Activated T-helper 1 cell treated with anti-CD3 and anti-CD28 coated beads, Interleukin-2, amount 50 U/mL, for 16 hours (primary cell): Measurements from ENCODE around the gene MKRN2OS.

Source experiments
- DNase-seq, 2 donors: peaks; one replicate each; pipeline ENCODE4 v3.0.0-alpha.2; 2020; ENCODE audit warnings: low read depth in 1 of 2, low spot score in 1 of 2

The MKRN2OS gene, protein sequence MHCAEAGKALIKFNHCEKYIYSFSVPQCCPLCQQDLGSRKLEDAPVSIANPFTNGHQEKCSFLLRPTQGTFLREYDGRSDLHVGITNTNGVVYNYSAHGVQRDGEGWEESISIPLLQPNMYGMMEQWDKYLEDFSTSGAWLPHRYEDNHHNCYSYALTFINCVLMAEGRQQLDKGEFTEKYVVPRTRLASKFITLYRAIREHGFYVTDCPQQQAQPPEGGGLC

DNA sequence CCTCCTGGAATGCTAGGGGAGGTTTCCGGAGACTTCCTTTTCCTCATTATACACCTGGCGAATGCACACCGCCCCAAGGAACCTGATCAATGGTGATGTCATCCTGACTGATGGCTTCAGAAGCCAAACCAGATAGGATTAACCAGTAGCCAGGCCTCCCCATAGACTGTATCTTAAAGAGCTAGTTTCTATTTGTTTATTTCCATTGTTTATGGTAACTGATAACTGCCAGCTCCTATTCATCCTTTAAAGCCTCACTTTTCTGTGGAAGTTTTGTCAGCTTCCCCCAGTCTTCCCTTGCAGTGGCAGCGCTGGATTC lies at the start of gene MKRN2OS:
TSS of gene MKRN2OS (minus strand) at position 27 of the 319 bp plus-strand sequence. CDS start 35 bp downstream, outside the sequence.
- no peak for DNase-seq

DNA sequence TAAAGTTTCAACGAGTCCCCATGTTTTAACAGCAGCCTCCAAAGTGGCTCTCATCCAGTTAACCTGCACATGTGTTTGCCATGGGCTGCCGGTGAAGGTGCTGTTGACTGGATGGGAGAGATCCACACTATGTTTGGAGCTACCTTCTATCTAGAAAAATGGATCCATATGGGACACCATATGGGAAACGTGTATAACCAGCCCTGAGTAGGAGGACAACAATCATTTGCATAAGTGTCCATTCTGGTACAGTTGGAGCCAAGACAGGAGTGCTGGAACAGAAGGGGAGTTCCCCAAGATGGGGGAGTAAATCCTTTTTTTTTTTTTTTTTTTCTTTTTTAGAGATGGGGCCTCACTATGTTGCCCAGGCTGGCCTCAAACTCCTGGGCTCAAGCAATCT lies 48.2 kb upstream of the MKRN2OS start:
- no peak for DNase-seq

DNA sequence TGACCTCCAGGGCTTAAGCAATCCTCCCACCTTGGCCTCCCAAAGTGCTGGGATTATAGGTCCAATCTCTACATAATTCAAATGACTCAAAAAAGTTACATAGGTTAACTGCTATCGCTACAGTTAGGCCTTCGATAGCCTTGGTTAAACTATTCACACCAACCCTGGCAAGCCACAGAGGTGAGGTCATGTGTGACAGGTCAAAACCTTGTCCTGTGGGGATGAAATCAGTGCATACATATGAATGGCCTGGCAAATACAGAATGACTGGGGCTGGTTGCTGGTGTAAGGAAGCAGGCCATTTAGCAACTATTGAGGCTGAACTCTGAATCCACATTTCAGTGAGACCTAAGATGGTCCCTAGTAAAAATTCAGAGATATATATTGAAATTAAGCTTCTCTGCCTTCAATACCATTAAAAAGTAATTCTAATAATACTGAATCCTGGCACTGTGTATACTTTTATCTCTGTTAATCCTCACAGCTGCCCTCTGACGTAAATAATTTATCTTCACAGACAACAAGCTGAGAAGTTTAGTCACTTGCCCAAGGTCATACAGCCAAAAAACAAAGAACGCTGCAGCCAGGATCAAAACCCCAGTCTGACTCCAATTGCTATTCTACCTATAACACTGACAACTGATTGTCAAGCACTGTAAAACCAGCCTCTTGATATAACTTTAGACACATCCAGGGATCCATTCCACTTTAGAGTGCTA lies 46.9 kb upstream of the MKRN2OS start:
- DNase-seq = no peak

DNA sequence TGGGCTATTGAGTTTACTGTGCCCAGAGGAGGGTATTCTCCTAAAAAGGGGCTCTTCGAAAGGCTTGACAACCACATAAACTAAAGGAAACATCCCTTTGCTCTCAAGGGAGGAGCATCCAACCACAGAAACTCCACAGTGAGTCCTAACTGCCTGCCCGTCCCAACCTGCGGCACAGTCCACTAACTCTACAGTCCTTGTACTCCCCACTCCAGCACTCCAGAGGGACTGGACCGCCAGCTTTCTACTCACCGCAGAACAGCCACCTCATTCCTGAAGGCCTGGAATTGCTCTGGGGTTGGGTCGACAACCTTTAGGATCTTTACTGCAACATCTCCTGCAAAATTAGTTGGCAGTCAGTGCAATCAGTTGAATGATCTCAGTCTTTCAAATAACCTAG lies 46.2 kb upstream of the MKRN2OS start:
- DNase-seq = no peak

DNA sequence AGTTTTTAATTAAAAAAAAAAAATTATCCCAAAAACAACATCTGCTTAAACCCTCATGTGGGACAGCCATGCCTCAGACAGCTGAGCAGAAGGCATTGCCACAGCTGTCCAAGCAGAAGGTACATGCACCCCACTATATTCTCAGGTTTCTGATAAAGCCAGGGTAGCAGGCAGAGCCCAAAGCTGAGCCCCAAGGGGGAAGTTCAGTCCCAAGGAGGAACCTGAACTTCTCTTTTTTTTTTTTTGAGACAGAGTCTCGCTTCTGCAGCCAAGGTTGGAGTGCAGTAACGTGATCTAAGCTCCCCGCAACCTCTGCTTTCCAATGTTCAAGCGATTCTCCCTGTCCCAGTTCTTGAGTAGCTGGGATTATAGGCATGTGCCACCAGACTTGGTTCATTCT lies 44.8 kb upstream of the MKRN2OS start:
- DNase-seq = no peak

DNA sequence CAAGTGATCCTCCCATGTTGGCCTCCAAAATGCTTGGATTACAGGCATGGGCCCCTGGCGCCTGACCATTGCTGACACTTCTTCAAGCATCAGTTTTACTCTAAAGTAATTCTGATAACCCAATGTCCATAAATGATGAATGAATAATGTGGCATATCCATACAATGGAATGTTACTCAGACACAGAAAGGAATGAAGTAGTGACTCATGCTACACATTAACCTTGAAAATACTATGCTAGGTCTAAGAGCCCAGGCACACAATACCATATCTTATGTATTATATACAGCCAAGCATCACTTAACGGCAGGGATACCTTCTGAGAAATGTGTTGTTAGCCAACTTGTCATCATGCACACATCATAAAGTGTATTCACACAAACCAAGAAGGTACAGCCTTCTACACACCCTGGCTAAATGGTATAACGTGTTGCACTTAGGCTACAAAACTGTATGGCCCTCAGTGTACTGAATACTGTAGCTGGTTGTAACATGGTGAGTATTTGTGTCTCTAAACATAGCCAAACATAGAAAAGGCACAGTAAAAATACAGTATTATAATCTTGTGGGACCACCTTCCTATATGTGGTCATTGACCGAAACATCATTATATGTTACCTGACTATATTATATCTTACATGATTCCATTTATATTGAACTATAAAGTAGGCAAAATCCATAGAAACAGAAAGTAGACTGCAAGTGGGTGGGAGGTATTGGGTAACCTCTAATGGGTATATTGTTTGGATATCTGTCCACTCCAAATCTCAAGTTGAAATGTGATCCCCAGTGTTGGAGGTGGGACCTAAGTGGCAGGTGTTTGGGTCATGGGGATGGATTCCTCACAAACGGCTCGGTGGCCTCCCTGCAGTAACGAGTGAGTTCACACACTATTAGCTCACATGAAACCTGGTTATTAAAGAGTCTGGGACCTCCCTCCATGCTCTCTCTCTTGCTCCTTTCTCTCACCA lies 43.0 kb upstream of the MKRN2OS start:
- DNase-seq = no peak

DNA sequence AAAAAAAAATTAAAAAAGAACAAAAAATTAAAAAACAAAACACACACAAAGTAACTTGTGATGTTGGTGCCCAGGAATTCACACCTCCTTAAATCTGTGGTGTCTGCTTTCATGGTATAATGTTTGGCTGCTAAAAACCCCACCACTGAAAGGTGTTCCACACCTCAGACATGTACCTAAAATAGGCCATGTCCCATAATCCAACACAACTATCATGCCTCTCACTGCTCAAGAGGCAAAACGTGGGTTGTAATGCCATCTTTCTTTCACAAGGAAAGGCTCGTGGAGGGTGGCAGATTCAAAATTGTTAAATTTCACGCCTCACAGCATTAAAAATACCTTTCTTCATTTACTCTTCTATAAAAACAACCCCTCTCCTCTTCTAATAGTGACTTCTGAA lies 41.1 kb upstream of the MKRN2OS start:
- no peak for DNase-seq

DNA sequence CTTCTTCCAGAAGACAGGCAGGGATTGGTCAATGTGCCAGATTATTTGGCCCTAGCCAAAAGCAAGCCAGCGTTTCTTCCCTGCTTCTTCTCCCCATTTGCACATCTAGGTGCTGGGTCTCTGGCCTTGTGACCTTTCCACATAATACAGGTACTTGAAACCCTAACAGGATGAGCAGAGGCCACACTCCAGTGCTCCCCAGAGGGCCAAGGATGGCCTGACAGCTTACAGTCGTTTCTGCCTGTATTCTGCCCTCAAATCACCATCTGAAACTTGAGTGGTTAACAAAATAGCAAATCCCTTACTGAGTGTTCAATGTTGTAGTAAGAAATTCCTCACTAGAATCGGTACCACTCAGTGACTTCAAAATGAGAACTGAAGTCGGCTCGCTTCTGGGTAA lies 40.7 kb upstream of the MKRN2OS start:
- no peak for DNase-seq

DNA sequence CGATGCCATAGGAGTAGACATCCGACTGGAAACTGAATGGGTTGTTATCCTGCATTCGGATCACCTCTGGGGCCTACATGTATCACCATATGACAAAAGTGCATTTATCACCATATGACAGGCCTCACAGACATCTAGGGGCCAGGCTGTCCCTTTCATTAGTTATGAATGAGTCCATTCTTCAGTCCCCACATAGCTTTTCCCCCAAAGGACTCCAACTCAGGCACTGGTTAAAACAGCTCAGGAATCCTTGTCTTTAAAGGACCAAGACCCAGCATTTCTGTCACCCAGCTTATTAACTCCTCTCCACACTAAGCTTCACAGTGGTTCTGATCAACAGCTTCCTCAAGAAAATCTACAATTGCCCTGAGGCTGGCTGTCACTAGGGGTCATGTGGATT lies 39.9 kb upstream of the MKRN2OS start:
- DNase-seq = no peak

DNA sequence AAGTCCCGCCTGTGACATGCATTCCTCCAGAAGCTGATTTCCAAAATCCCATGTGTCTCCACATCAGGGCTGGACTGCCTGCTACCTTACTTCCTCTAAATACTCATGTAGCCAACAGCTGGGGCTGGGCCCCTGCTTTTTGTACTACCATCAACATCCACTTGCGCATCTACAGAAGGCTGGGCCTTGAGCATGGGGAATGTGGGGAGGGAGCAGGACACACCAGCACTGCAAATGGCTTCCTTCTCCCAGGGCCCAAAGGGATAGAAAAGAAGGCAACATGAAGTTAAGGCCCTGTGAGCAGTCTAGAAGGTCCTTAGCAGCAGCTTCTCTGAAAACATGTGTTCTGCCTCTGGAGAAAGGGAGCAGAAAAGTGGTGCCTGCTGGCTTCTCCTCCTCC lies 38.8 kb upstream of the MKRN2OS start:
- no peak for DNase-seq

DNA sequence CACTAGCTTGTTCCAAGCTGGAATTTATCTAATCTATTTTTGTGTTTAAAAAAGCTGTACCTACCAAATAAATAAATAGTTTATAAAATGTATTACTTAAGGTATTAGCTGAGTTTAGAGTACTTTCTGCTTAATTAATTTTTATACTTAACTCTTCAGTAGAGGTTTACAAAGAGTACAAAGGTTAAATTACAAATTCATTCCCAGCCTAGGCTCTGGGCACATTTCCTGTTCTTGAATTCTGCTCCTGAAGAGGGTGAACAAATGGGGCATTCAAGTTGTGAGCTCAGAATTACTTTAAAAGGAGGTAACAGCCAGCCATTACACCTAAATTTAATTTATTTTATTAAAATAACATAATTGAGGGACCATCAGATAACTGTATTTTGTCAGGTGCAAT lies 38.0 kb upstream of the MKRN2OS start:
- no peak for DNase-seq

DNA sequence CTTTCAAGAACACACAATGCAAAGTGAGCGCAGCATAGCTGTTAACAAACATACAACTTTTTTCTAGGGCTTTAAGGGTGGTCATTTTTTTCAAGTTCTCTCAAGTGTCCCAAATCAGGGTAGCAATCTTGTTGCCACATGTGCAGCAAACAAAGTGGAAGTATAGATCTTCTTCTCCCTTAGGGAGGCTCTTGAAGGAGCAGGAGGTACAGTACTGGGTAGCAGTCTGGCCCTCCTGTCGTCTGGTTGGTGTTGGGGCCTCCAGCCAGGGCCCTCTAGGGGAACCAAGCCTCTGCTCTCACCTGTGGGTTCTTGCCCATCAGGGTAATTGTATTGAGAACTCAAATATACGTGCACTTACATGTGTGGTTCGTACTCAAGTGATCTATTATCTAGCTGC lies 37.4 kb upstream of the MKRN2OS start:
- no peak for DNase-seq

DNA sequence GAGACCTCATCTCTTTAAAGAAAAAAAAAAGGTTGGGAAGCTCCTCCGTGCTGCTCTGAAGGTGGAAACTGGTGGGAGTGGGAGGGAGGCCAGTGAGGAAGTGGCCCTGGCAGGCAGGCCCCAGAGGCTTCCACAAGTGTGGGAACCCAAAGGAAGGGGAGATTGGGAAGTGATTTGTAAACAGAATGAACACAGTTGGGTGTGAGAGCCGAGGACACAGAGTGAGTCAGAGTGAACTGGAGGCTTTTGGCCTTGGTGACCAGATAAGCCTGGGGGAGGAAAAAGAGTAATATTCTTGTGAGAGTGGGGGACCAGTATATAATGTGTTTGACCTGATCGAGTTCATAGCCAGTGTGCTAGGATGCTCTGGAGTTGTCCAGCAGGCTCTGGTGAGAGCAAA lies 34.6 kb upstream of the MKRN2OS start:
- DNase-seq = no peak

DNA sequence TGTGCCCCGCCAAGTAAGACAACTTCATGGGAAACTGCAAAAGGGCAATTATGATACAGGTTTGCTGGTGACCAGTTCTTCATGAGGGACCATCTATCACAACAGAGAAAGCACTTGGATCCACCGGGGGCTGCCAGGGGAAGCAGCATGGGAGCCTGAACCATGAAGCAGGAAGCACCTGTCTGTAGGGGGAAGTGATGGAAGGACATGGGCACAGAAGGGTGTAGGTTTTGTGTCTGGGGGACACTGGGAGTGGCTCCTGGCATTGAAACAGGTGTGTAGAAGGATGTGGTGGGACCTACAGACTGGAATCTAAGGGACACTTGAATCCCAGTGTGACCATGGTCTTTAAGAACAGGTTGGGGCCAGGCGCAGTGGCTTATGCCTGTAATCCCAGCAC lies 34.2 kb upstream of the MKRN2OS start:
- DNase-seq = no peak

DNA sequence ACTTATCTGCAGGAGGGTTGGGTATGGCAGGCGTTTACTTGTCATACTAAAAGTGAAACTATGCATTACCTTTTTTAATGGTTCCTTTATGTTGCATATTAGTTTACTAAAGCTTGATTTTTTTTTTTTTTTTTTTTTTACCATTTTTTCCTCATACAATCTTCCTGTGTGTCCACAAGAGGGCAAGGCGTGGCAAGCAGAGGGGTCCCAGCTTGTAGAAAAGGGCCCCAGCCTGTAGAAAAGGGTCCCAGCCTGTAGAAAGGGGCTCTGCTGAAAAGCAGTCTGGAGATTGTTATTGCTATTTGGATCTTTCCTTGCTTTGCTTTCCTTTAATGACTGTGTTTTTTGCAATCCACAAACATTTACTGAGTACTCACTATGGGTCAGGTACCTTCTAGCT lies 33.4 kb upstream of the MKRN2OS start:
- no peak for DNase-seq

DNA sequence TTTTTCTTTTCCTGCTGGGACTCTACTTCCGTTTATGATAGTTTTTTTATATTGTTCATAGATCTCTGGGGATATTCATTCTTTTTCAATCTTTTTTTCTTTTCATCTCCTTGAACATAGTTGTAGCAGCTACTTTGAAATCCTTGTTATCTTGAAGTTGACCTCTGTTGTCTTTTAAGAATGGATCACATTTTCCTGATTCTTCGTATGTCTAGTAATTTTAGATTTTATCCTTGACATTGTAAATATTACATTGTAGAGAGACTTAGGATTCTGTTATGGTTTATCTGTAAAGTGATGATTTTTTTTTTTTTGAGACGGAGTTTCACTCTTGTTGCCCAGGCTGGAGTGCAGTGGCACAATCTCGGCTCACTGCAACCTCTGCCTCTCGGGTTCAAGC lies 32.1 kb upstream of the MKRN2OS start:
- no peak for DNase-seq

DNA sequence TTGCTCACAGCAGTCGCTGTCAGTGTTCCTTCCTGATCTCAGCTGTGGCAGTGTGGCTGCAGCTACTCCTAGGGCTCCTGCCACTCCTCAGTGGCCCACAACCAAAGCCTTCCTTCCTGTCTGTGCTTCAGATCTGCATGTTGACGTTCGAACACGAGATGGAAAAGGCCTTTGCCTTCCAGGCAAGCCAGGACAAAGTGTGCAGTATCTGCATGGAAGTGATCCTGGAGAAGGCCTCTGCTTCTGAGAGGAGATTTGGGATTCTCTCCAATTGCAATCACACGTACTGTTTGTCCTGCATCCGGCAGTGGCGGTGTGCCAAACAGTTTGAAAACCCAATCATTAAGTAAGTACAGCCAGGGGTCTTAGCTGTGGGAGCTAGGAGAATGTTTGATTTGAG lies 29.4 kb upstream of the MKRN2OS start:
- no peak for DNase-seq

DNA sequence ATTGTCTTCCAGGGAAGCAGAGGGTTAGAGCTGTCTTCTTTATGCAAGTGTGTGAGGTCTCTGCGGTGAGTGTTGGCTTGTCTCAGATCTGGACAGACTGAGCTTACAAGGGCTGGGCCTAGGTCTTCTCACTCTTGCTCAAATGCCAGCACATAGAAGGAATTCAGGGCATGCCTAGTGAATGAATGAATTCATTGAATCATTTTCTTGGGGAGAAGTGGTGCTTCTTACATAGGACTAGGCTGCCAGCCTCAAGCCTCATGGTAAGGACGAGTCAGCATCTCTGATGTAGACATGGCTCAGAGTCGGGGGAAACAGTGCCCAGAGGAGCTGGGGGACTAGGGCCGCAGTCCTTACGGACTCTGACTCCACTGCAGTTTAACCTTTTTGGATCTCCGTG lies 28.8 kb upstream of the MKRN2OS start:
- no peak for DNase-seq

DNA sequence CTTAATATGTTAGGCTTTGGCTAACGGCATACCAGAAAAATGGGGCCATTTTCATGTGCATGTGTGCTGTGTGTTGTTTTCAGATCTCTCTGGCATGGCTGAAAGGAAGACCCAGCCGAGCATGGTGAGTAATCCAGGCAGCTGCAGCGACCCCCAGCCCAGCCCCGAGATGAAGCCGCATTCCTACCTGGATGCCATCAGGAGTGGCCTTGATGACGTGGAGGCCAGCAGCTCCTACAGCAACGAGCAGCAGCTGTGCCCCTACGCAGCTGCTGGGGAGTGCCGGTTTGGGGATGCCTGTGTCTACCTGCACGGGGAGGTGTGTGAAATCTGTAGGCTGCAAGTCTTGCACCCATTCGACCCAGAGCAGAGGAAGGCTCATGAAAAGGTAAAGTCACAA lies 26.7 kb upstream of the MKRN2OS start:
- no peak for DNase-seq

DNA sequence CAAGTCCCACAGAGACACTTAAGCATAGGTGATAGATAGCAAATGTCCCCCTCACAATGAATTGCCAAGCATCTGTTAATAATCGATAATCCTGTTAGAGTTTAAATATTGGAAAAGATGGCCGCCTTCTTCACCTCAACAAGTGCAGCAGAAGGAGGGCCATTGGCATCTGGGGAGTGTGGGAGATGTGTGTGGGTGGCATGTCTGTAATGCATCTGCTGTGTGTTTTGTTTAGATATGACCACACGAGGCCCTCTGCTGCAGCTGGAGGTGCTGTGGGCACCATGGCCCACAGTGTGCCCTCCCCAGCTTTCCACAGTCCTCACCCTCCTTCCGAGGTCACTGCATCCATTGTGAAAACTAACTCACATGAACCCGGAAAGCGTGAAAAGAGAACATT lies 24.5 kb upstream of the MKRN2OS start:
- no peak for DNase-seq

DNA sequence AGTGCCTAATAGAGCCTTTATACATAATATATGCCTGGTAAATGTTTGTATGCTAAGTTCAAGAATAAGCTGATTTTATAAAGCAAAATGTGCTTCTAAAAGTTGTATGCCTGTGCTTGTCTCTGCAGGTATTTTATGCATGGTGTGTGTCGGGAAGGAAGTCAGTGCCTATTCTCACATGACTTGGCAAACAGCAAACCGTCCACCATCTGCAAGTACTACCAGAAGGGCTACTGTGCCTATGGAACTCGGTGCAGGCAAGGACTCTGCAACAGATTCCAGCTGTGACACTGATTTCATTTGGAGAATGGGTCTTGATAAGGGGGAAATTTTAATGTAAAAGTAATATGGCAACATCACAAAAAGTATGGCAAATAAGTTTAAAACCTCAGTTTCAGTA lies 23.4 kb upstream of the MKRN2OS start:
- no peak for DNase-seq

DNA sequence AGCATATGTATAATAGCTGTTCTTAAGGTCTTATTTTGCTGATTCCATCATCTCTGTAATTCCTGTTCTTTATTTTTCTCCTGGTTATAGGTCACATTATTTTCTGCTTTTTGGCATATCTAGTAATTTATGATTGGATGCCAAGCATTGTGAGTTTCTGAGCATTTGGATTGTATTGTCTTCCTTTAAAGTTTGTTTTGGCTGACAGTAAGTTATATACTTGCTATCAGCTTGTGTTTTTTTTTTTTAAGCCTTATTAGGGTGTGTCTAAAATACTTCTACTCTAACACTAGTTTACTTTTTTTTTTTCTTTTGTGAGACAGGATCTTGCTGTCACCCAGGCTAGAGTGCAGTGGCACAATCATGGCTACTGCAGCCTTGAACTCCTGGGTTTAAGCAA lies 21.7 kb upstream of the MKRN2OS start:
- DNase-seq = no peak
